HepG2 (cell line): ENCODE data around the gene OBP2B. TPM values are rescaled to one million over a fixed set of nuclear protein-coding genes. Genes with fewer than 3 reads are reported as not detected.
A peak's percentile ranks its signal among the peaks of the same experiment; 100 is the strongest.

ENCODE experiments used
- ATAC-seq: fragments of 200-7000 bp; cut with Tn5 transposase; 3 replicates; pipeline ENCODE4 v1.9.1; 2020; ENCODE audit warnings: mild to moderate bottlenecking, moderate library complexity
- BruUV-seq: library from RNA; stranded (reverse); fragments of 400-500 nt; replicated peaks from 2 replicates; lab custom pipeline; 2021; lab: Mats Ljungman, UMichigan
- CTCF ChIA-PET: fragments of 300-600 bp; formaldehyde crosslinking; extraction: SDS; loops from one replicate; lab custom pipeline; 2021; ENCODE audit warnings: low total read pairs, inconsistent platforms, low intra/inter-chr PET ratio; lab: Yijun Ruan, JAX
- POLR2A ChIA-PET: fragments of 350-600 bp; sonication (Branson Sonifier 250); formaldehyde crosslinking; loops from one replicate; lab custom pipeline; 2020; ENCODE audit warnings: antibody characterized with exemption, inconsistent platforms; lab: Yijun Ruan, JAX
- DNase-seq: peaks from one replicate; pipeline ENCODE4 v3.0.0-alpha.2; 2015; ENCODE audit warnings: low spot score
- FAIRE-seq: peaks from 3 replicates; lab custom pipeline; 2011; peaks lifted over from hg19 to GRCh38; lab: Jason Lieb, UNC
- H2AFZ ChIP-seq: one replicate; pipeline ENCODE4 v1.6.1; 2011; ENCODE audit warnings: low read length, inconsistent platforms
- H3K27ac ChIP-seq: fragments of 300-600 bp; 3 replicates; pipeline ENCODE4 v1.8.0; 2011; ENCODE audit warnings: mixed run types, mild to moderate bottlenecking, mixed read lengths, low read length, inconsistent platforms; ENCODE audit not compliant: insufficient read depth; ENCODE audit errors: extremely low read length
- H3K27me3 ChIP-seq, 2 experiments: fragments of 200-600 bp in 1 of 2; 2 replicates in 1 of 2; 3 replicates in 1 of 2; pipeline versions ENCODE4 v1.6.0 to v1.8.0; 2011; ENCODE audit warnings: low read length in 2 of 2, mild to moderate bottlenecking in 2 of 2, moderate library complexity in 2 of 2, inconsistent platforms in 1 of 2; ENCODE audit not compliant: insufficient read depth in 2 of 2, control insufficient read depth in 1 of 2
- H3K36me3 ChIP-seq, 2 experiments: fragments of 200-600 bp in 1 of 2; replicated peaks in 1 of 2; 2 replicates in 1 of 2; 3 replicates in 1 of 2; pipeline versions ENCODE4 v1.5.1 to v1.8.0; 2011; ENCODE audit warnings: low read length in 2 of 2, inconsistent platforms in 1 of 2; ENCODE audit not compliant: insufficient read depth in 2 of 2, control insufficient read depth in 1 of 2
- H3K4me1 ChIP-seq: 2 replicates; pipeline ENCODE4 v1.5.1; 2012; ENCODE audit warnings: low read length, inconsistent platforms; ENCODE audit not compliant: insufficient read depth
- H3K4me2 ChIP-seq: 2 replicates; pipeline ENCODE4 v1.6.0; 2011; ENCODE audit warnings: low read depth, low read length, inconsistent platforms
- H3K4me3 ChIP-seq, 3 experiments: fragments of 200-600 bp in 1 of 3; sonication (generic), shearing (Covaris generic) in 1 of 3; replicated peaks in 1 of 3; 2 replicates each; pipeline ENCODE4 v1.5.1; 2011 to 2016; ENCODE audit warnings: low read length in 3 of 3, inconsistent platforms in 2 of 3, low read depth in 2 of 3, mild to moderate bottlenecking in 2 of 3, control low read depth in 1 of 3, mixed read lengths in 1 of 3; ENCODE audit not compliant: insufficient read depth in 1 of 3
- H3K79me2 ChIP-seq: one replicate; pipeline ENCODE4 v1.6.1; 2011; ENCODE audit warnings: low read length, inconsistent platforms; ENCODE audit not compliant: insufficient read depth
- H3K9ac ChIP-seq: 2 replicates; pipeline ENCODE4 v1.6.0; 2011; ENCODE audit warnings: mild to moderate bottlenecking, low read depth, low read length, inconsistent platforms; ENCODE audit not compliant: insufficient read depth
- H3K9me3 ChIP-seq: 2 replicates; pipeline ENCODE4 v1.5.1; 2012; ENCODE audit warnings: mild to moderate bottlenecking, low read length
- H4K20me1 ChIP-seq: 2 replicates; pipeline ENCODE4 v1.6.0; 2011; ENCODE audit warnings: inconsistent platforms, mild to moderate bottlenecking, low read length, moderate library complexity; ENCODE audit not compliant: insufficient read depth
- ETV5 ChIP-seq: IDR thresholded peaks from 2 replicates; pipeline ENCODE4 v1.6.1; 2018; ENCODE audit warnings: missing biosample characterization, missing genetic modification reagents, inconsistent platforms, borderline replicate concordance
- HOXD1 ChIP-seq: sonication (generic); formaldehyde crosslinking; IDR thresholded peaks from 2 replicates; pipeline ENCODE4 v1.5.0; 2020; ENCODE audit warnings: missing genetic modification reagents
- IRX3 ChIP-seq: sonication (generic); formaldehyde crosslinking; IDR thresholded peaks from 2 replicates; pipeline ENCODE4 v1.8.1; 2023; ENCODE audit warnings: mild to moderate bottlenecking, low read depth, missing genetic modification reagents, borderline replicate concordance
- MEIS1 ChIP-seq: sonication (generic); formaldehyde crosslinking; IDR thresholded peaks from 2 replicates; pipeline ENCODE4 v1.9.0; 2021; ENCODE audit warnings: mild to moderate bottlenecking, missing genetic modification reagents, moderate library complexity, borderline replicate concordance
- NFYC ChIP-seq: IDR thresholded peaks from 2 replicates; pipeline ENCODE4 v1.6.1; 2016; ENCODE audit warnings: missing genetic modification reagents, missing compliant biosample characterization
- RCOR2 ChIP-seq: IDR thresholded peaks from 2 replicates; pipeline ENCODE4 v1.6.1; 2016; ENCODE audit warnings: missing biosample characterization, missing genetic modification reagents
- RFXANK ChIP-seq: IDR thresholded peaks from 2 replicates; pipeline ENCODE4 v1.6.1; 2016
- RXRA ChIP-seq: sonication (generic); formaldehyde crosslinking; IDR thresholded peaks from 2 replicates; pipeline ENCODE4 v1.5.1; 2020; ENCODE audit warnings: missing genetic modification reagents
- SMAD1 ChIP-seq: sonication (generic); formaldehyde crosslinking; IDR thresholded peaks from 2 replicates; pipeline ENCODE4 v1.4.0; 2020; ENCODE audit warnings: missing genetic modification reagents, low read depth, mild to moderate bottlenecking, borderline replicate concordance
- ZKSCAN1 ChIP-seq: fragments of 150-350 bp; IDR thresholded peaks from 2 replicates; pipeline ENCODE4 v1.6.1; 2014; ENCODE audit warnings: low read length
- ZMYM4 ChIP-seq: sonication (generic); formaldehyde crosslinking; IDR thresholded peaks from 2 replicates; pipeline ENCODE4 v1.8.1; 2023; ENCODE audit warnings: mild to moderate bottlenecking, missing genetic modification reagents
- ZNF121 ChIP-seq: sonication (generic); formaldehyde crosslinking; IDR thresholded peaks from 2 replicates; pipeline ENCODE4 v1.5.0; 2020; ENCODE audit warnings: mild to moderate bottlenecking, missing genetic modification reagents
- ZNF354B ChIP-seq: sonication (generic); formaldehyde crosslinking; IDR thresholded peaks from 2 replicates; pipeline ENCODE4 v1.8.0; 2022; ENCODE audit warnings: mild to moderate bottlenecking, missing genetic modification reagents
- ZNF446 ChIP-seq: sonication (generic); formaldehyde crosslinking; IDR thresholded peaks from 2 replicates; pipeline ENCODE4 v1.5.0; 2020; ENCODE audit warnings: mild to moderate bottlenecking, missing genetic modification reagents
- ZNF724P ChIP-seq: sonication (generic); formaldehyde crosslinking; IDR thresholded peaks from 2 replicates; pipeline ENCODE4 v1.8.0; 2022; ENCODE audit warnings: missing genetic modification reagents, borderline replicate concordance
- WGBS: methylation state at CpG from one replicate; pipeline ENCODE4 v1.1.6; 2017; ENCODE audit warnings: low lambda C conversion rate; 5-methylcytosine and 5-hydroxymethylcytosine counted together
- in situ Hi-C: cut with HindIII; loops from 2 replicates; pipeline ENCODE4 v1.10.0; 2017; ENCODE audit warnings: low pct_unique_long_range_greater_than_20kb; ENCODE audit not compliant: extremely low pct_ligation_motif_present
- intact Hi-C: fragments of 100-400 bp; cut with micrococcal nuclease; formaldehyde crosslinking; loops from one replicate; pipeline ENCODE4 v1.10.0; 2022; ENCODE audit not compliant: unreplicated experiment
- polyA plus RNA-seq, 8 experiments: library from polyadenylated mRNA; depleted of rRNA in 3 of 8; stranded (reverse) in 7 of 8; unstranded in 1 of 8; fragments of >200 nt; fragmentation: Illumina TruSeq in 4 of 8; extraction: Trizol in 4 of 8; gene quantifications; 2 replicates each; pipeline versions ENCODE4 v1.2.1 to v1.2.3, GENCODE V29; 2011 to 2016; ENCODE audit warnings: low read depth in 4 of 8, missing spikeins in 1 of 8, mixed read lengths in 1 of 8; ENCODE audit not compliant: insufficient read depth in 1 of 8
- total RNA-seq, 5 experiments: library from RNA; depleted of rRNA; stranded (reverse); fragments of >200 nt; fragmentation: Illumina TruSeq; extraction: Trizol; gene quantifications; 2 replicates each; pipeline ENCODE4 v1.2.3, GENCODE V29; 2016; ENCODE audit warnings: low read depth in 1 of 5
- TF ChIP-seq, protein P1 (sequence below): sonication (generic); formaldehyde crosslinking; IDR thresholded peaks from 2 replicates; pipeline ENCODE4 v1.5.0; 2020; ENCODE audit warnings: missing genetic modification reagents
- TF ChIP-seq, protein P2 (sequence below): sonication (generic); formaldehyde crosslinking; IDR thresholded peaks from 2 replicates; pipeline ENCODE4 v1.4.0; 2020; ENCODE audit warnings: mild to moderate bottlenecking, missing genetic modification reagents
- TF ChIP-seq, protein P3 (sequence below): sonication (generic); formaldehyde crosslinking; IDR thresholded peaks from 2 replicates; pipeline ENCODE4 v1.4.0; 2020; ENCODE audit warnings: low read depth, mild to moderate bottlenecking, missing genetic modification reagents
- TF ChIP-seq, protein P4 (sequence below): sonication (generic); formaldehyde crosslinking; IDR thresholded peaks from 2 replicates; pipeline ENCODE4 v1.4.0; 2020; ENCODE audit warnings: mild to moderate bottlenecking, missing genetic modification reagents
- TF ChIP-seq, protein P5 (sequence below): sonication (generic); formaldehyde crosslinking; IDR thresholded peaks from 2 replicates; pipeline ENCODE4 v1.8.0; 2022; ENCODE audit warnings: low read depth, missing genetic modification reagents

Gene OBP2B
- total and polyA plus RNA-seq, 2 of the 13 experiments (the other 11 are each of a cell fraction or from before 2014, with no cell fraction given) = not detected

DNA sequence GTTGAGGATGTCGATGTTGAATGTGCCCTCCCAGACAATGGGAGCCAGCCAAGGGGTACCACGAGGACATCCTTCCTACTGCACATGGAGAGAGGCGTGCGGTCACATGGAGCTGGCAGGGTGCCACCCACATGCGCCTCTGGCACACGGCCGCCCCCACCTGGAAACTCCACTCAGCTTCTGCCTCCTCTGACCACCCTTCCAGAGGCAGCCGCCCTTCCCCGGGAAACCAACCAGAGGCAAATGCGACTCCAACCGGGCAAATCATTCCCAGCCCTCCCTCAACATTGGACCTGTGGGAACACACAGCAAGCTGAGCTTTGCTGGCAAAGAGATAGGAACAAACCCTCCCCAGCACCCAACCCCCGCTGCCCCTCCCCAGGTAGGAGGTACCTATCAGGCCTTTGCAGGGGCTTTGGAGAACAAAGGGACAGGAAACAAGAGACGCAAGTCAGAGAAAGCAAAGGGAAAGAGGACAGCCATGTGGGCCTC lies 48.5 kb upstream of the OBP2B start:
- no peak for FAIRE-seq
- no peak for ATAC-seq
- no peak for DNase-seq
- Histone ChIP-seq H3K9me3 (no peaks in the 10 kb centered on the region; the same call in 1 of the 2 replicates), H4K20me1 (no peaks in the 10 kb centered on the region), H2AFZ (no peak overlapping the region), H3K9ac (no peak overlapping the region), H3K4me2 (no peak overlapping the region), H3K36me3 (no peaks in the 10 kb centered on the region), H3K79me2 (no peaks in the 10 kb centered on the region), H3K27ac (peak overlapping the region; percentile 26), H3K4me1 (peaks cover 15% of the 10 kb centered on the region), H3K4me3 (no peak overlapping the region), H3K27me3 (peaks cover 2 to 10% of the 10 kb centered on the region in 2 experiments; a peak in 1 of 5 replicates)
- ChIA-PET CTCF (no interaction called here), POLR2A (no interaction called here)
- 77% methylated on average over 10 of the region's 13 CpGs for WGBS
- TF ChIP-seq, protein P1, sequence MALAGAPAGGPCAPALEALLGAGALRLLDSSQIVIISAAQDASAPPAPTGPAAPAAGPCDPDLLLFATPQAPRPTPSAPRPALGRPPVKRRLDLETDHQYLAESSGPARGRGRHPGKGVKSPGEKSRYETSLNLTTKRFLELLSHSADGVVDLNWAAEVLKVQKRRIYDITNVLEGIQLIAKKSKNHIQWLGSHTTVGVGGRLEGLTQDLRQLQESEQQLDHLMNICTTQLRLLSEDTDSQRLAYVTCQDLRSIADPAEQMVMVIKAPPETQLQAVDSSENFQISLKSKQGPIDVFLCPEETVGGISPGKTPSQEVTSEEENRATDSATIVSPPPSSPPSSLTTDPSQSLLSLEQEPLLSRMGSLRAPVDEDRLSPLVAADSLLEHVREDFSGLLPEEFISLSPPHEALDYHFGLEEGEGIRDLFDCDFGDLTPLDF (CRISPR knock-in tag) = no peak
- TF ChIP-seq ZMYM4 = no peak
- TF ChIP-seq, protein P2, sequence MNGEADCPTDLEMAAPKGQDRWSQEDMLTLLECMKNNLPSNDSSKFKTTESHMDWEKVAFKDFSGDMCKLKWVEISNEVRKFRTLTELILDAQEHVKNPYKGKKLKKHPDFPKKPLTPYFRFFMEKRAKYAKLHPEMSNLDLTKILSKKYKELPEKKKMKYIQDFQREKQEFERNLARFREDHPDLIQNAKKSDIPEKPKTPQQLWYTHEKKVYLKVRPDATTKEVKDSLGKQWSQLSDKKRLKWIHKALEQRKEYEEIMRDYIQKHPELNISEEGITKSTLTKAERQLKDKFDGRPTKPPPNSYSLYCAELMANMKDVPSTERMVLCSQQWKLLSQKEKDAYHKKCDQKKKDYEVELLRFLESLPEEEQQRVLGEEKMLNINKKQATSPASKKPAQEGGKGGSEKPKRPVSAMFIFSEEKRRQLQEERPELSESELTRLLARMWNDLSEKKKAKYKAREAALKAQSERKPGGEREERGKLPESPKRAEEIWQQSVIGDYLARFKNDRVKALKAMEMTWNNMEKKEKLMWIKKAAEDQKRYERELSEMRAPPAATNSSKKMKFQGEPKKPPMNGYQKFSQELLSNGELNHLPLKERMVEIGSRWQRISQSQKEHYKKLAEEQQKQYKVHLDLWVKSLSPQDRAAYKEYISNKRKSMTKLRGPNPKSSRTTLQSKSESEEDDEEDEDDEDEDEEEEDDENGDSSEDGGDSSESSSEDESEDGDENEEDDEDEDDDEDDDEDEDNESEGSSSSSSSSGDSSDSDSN (CRISPR knock-in tag) = no peak
- no peak for TF ChIP-seq ZNF724P (CRISPR knock-in tag)
- TF ChIP-seq RCOR2 (CRISPR knock-in tag) = no peak
- TF ChIP-seq ETV5 (CRISPR knock-in tag) = no peak
- no peak for TF ChIP-seq ZNF446
- TF ChIP-seq SMAD1 (CRISPR knock-in tag) = no peak
- no peak for TF ChIP-seq ZKSCAN1
- no peak for TF ChIP-seq MEIS1 (CRISPR knock-in tag)
- TF ChIP-seq, protein P3, sequence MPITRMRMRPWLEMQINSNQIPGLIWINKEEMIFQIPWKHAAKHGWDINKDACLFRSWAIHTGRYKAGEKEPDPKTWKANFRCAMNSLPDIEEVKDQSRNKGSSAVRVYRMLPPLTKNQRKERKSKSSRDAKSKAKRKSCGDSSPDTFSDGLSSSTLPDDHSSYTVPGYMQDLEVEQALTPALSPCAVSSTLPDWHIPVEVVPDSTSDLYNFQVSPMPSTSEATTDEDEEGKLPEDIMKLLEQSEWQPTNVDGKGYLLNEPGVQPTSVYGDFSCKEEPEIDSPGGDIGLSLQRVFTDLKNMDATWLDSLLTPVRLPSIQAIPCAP = no peak
- no peak for TF ChIP-seq ZNF354B
- TF ChIP-seq NFYC = no peak
- TF ChIP-seq, protein P4, sequence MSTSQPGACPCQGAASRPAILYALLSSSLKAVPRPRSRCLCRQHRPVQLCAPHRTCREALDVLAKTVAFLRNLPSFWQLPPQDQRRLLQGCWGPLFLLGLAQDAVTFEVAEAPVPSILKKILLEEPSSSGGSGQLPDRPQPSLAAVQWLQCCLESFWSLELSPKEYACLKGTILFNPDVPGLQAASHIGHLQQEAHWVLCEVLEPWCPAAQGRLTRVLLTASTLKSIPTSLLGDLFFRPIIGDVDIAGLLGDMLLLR = no peak
- no peak for TF ChIP-seq ZNF121
- no peak for TF ChIP-seq IRX3 (CRISPR knock-in tag)
- TF ChIP-seq HOXD1 (CRISPR knock-in tag) = no peak
- TF ChIP-seq, protein P5, sequence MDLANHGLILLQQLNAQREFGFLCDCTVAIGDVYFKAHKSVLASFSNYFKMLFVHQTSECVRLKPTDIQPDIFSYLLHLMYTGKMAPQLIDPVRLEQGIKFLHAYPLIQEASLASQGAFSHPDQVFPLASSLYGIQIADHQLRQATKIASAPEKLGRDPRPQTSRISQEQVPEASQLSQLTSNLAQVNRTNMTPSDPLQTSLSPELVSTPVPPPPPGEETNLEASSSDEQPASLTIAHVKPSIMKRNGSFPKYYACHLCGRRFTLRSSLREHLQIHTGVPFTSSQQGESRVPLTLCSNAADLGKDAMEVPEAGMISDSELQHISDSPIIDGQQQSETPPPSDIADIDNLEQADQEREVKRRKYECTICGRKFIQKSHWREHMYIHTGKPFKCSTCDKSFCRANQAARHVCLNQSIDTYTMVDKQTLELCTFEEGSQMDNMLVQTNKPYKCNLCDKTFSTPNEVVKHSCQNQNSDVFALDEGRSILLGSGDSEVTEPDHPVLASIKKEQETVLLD (CRISPR knock-in tag) = no peak
- no peak for TF ChIP-seq RXRA
- no peak for TF ChIP-seq RFXANK (CRISPR knock-in tag)
- intact Hi-C loops = no loop called here
- in situ Hi-C loops = no loop called here
- no TSS peak for BruUV-seq
